ENCODE results near the gene C22orf42.

Gene C22orf42

GRCh38 chr22:32132783-32133182 is 26.3 kb downstream of the C22orf42 start:
- DNase-seq = no peak

GRCh38 chr22:32132126-32132525 is 27.0 kb downstream of the C22orf42 start:
- no peak for DNase-seq

GRCh38 chr22:32130464-32130863 is 28.6 kb downstream of the C22orf42 start:
- no peak for DNase-seq

- no peak for DNase-seq
Observed at GRCh38 chr22:32127904-32128303, 31.2 kb downstream of the C22orf42 start.

- DNase-seq = no peak
Observed at GRCh38 chr22:32123657-32124056, 35.4 kb downstream of the C22orf42 start.

GRCh38 chr22:32122899-32123298 is 36.2 kb downstream of the C22orf42 start:
- no peak for DNase-seq

GRCh38 chr22:32120603-32121002 is 38.5 kb downstream of the C22orf42 start:
- DNase-seq = no peak

GRCh38 chr22:32119568-32120235 is 39.4 kb downstream of the C22orf42 start:
- no peak for DNase-seq

- no peak for DNase-seq
Observed at GRCh38 chr22:32112380-32112779, 46.7 kb downstream of the C22orf42 start.

GRCh38 chr22:32106930-32107329 is 52.2 kb downstream of the C22orf42 start:
- DNase-seq = no peak

- no peak for DNase-seq
Observed at GRCh38 chr22:32103658-32104315, 55.3 kb downstream of the C22orf42 start.

GRCh38 chr22:32100711-32101110 is 58.4 kb downstream of the C22orf42 start:
- DNase-seq = no peak

All from CD4-positive, alpha-beta T cell treated with Interleukin-6 for 4 hours (primary cell).